Panc1 (cell line): ENCODE data around the gene ALPK3. TPM values are rescaled to one million over a fixed set of nuclear protein-coding genes. Genes with fewer than 3 reads are reported as not detected.

Experiments
- ATAC-seq: fragments of 200-7000 bp; cut with Tn5 transposase; 2 replicates; pipeline ENCODE4 v1.9.1; 2020; ENCODE audit warnings: mild to moderate bottlenecking, moderate library complexity
- BruUV-seq: library from RNA; stranded (reverse); fragments of 400-500 nt; replicated peaks from 2 replicates; lab custom pipeline; 2021; lab: Mats Ljungman, UMichigan
- CTCF ChIA-PET: fragments of 300-600 bp; sonication (Branson Sonifier 250); formaldehyde crosslinking; loops from one replicate; lab custom pipeline; 2022; ENCODE audit warnings: antibody characterized with exemption; lab: Charles Lee
- POLR2A ChIA-PET: fragments of 300-600 bp; sonication (Branson Sonifier 250); formaldehyde crosslinking; loops from one replicate; lab custom pipeline; 2022; ENCODE audit warnings: antibody characterized with exemption; lab: Charles Lee
- DNase-seq: peaks from one replicate; pipeline ENCODE4 v3.0.0-alpha.2; 2010; ENCODE audit warnings: low read depth, low spot score
- H3K27ac ChIP-seq: 2 replicates; pipeline ENCODE4 v1.5.1; 2011; ENCODE audit warnings: mild to moderate bottlenecking, low read length, inconsistent platforms
- H3K27me3 ChIP-seq: fragments of 200-500 bp; sonication (Bioruptor generic); 2 replicates; pipeline ENCODE4 v1.6.0; 2014; ENCODE audit warnings: low read length, inconsistent platforms; ENCODE audit not compliant: control insufficient read depth, insufficient read depth
- H3K36me3 ChIP-seq: fragments of 200-500 bp; sonication (Bioruptor generic); 2 replicates; pipeline ENCODE4 v1.5.1; 2014; ENCODE audit warnings: inconsistent platforms, mild to moderate bottlenecking, low read length, moderate library complexity; ENCODE audit not compliant: control insufficient read depth, insufficient read depth
- H3K4me1 ChIP-seq: 2 replicates; pipeline ENCODE4 v1.5.1; 2011; ENCODE audit warnings: inconsistent platforms, mild to moderate bottlenecking, low read length, moderate library complexity; ENCODE audit not compliant: control insufficient read depth, insufficient read depth
- H3K4me3 ChIP-seq, 2 experiments: 2 replicates each; pipeline ENCODE4 v1.5.1; 2011 to 2012; ENCODE audit warnings: low read depth in 2 of 2, low read length in 2 of 2, mild to moderate bottlenecking in 2 of 2, inconsistent platforms in 1 of 2, moderate library complexity in 1 of 2
- H3K9me3 ChIP-seq: fragments of 200-500 bp; sonication (Bioruptor generic); 2 replicates; pipeline ENCODE4 v1.5.1; 2014; ENCODE audit warnings: low read depth, mild to moderate bottlenecking, inconsistent platforms, low read length, moderate library complexity; ENCODE audit not compliant: control insufficient read depth, insufficient read depth
- POLR2AphosphoS5 ChIP-seq: IDR thresholded peaks from 2 replicates; pipeline ENCODE4 v1.6.1; 2012; ENCODE audit warnings: mild to moderate bottlenecking, low read depth, low read length, moderate library complexity
- SIN3A ChIP-seq: IDR thresholded peaks from 2 replicates; pipeline ENCODE4 v1.6.1; 2012; ENCODE audit warnings: low read depth, mild to moderate bottlenecking, low read length, moderate library complexity, borderline replicate concordance; ENCODE audit not compliant: insufficient read depth
- TCF7L2 ChIP-seq: IDR thresholded peaks from 2 replicates; pipeline ENCODE4 v1.6.1; 2011; ENCODE audit warnings: mild to moderate bottlenecking, low read depth, low read length, inconsistent platforms
- in situ Hi-C: cut with HindIII; loops from 2 replicates; pipeline ENCODE4 v1.10.0; 2016; ENCODE audit warnings: low sequenced_read_pairs, low pct_unique_long_range_greater_than_20kb
- intact Hi-C: fragments of 100-400 bp; cut with micrococcal nuclease; formaldehyde crosslinking; loops from one replicate; pipeline ENCODE4 v1.10.0; 2022; ENCODE audit not compliant: unreplicated experiment
- total RNA-seq: library from RNA; stranded (reverse); gene quantifications from one replicate; pipeline ENCODE4 v1.2.1, GENCODE V29; 2021; ENCODE audit not compliant: unreplicated experiment
- TF ChIP-seq, protein P1 (sequence below): fragments of 450-650 bp; IDR thresholded peaks from 2 replicates; pipeline ENCODE4 v1.5.1; 2017; ENCODE audit warnings: mild to moderate bottlenecking
- TF ChIP-seq, protein P2 (sequence below), 2 experiments: IDR thresholded peaks; 2 replicates each; pipeline ENCODE4 v1.6.1; 2011 to 2012; ENCODE audit warnings: low read depth in 2 of 2, control low read depth in 1 of 2, low read length in 1 of 2, mild to moderate bottlenecking in 1 of 2, moderate library complexity in 1 of 2; ENCODE audit not compliant: insufficient read depth in 1 of 2

Gene ALPK3
- total RNA-seq, 1 experiment from 2014 or later = 1.0 TPM

DNA sequence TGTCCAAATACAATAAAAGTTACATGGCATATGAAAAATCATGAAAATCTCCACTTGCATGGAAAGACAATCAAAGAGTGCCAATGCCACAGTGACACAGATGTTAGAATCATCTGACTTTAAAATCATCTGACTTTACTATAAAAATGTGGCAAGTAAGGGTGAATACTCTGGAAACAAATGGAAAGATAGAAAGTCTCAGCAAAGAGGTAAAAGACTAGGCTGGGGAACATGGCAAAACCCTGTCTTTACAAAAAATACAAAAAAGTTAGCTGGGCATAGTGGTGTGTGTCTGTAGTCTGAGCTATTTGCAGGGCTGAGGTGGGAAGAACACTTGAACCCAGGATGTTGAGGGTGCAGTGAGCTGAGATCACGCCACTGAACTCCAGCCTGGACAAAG, 29.1 kb downstream of the ALPK3 start:
- DNase-seq (no peak), ATAC-seq (no peak)
- in situ Hi-C loops = no loop called here
- ChIA-PET CTCF (no interaction called here), POLR2A (no interaction called here)
- Histone ChIP-seq H3K27ac (no peak overlapping the region), H3K9me3 (peaks cover 10% of the 10 kb centered on the region), H3K27me3 (no peaks in the 10 kb centered on the region), H3K4me1 (no peaks in the 10 kb centered on the region), H3K4me3 (no peak overlapping the region), H3K36me3 (no peaks in the 10 kb centered on the region)
- intact Hi-C loops = no loop called here
- TF ChIP-seq SIN3A (no peak), POLR2AphosphoS5 (no peak), TCF7L2 (no peak)
- TF ChIP-seq, protein P1, sequence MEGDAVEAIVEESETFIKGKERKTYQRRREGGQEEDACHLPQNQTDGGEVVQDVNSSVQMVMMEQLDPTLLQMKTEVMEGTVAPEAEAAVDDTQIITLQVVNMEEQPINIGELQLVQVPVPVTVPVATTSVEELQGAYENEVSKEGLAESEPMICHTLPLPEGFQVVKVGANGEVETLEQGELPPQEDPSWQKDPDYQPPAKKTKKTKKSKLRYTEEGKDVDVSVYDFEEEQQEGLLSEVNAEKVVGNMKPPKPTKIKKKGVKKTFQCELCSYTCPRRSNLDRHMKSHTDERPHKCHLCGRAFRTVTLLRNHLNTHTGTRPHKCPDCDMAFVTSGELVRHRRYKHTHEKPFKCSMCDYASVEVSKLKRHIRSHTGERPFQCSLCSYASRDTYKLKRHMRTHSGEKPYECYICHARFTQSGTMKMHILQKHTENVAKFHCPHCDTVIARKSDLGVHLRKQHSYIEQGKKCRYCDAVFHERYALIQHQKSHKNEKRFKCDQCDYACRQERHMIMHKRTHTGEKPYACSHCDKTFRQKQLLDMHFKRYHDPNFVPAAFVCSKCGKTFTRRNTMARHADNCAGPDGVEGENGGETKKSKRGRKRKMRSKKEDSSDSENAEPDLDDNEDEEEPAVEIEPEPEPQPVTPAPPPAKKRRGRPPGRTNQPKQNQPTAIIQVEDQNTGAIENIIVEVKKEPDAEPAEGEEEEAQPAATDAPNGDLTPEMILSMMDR = no peak
- TF ChIP-seq, protein P2, sequence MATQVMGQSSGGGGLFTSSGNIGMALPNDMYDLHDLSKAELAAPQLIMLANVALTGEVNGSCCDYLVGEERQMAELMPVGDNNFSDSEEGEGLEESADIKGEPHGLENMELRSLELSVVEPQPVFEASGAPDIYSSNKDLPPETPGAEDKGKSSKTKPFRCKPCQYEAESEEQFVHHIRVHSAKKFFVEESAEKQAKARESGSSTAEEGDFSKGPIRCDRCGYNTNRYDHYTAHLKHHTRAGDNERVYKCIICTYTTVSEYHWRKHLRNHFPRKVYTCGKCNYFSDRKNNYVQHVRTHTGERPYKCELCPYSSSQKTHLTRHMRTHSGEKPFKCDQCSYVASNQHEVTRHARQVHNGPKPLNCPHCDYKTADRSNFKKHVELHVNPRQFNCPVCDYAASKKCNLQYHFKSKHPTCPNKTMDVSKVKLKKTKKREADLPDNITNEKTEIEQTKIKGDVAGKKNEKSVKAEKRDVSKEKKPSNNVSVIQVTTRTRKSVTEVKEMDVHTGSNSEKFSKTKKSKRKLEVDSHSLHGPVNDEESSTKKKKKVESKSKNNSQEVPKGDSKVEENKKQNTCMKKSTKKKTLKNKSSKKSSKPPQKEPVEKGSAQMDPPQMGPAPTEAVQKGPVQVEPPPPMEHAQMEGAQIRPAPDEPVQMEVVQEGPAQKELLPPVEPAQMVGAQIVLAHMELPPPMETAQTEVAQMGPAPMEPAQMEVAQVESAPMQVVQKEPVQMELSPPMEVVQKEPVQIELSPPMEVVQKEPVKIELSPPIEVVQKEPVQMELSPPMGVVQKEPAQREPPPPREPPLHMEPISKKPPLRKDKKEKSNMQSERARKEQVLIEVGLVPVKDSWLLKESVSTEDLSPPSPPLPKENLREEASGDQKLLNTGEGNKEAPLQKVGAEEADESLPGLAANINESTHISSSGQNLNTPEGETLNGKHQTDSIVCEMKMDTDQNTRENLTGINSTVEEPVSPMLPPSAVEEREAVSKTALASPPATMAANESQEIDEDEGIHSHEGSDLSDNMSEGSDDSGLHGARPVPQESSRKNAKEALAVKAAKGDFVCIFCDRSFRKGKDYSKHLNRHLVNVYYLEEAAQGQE (IDR thresholded peaks at IDR 0.05; ENCODE audit: insufficient read depth in 1 of 2, low read depth in 2 of 2, low read length in 1 of 2) = no peak
- no TSS peak for BruUV-seq

DNA sequence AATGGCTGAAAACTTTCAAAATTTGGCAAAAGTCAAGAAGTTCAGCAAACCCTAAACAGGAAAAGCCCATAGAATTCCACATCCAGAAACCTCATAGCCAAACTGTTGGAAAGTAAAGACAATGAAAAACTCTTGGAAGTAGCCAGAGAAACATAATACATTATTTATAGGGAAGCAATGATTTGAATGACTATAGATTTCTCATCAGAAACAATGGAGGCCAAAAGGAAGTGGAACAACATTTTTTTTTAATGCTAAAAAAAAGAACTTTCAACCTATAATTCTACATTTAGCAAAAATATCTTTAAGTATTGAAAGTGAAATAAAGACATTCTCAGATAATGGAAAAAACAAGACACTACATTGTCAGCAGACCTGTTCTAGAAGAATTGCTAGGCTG, 30.2 kb downstream of the ALPK3 start:
- TF ChIP-seq, protein P1 = no peak
- TF ChIP-seq SIN3A (no peak), POLR2AphosphoS5 (no peak), TCF7L2 (no peak)
- TF ChIP-seq, protein P2 (IDR thresholded peaks at IDR 0.05; ENCODE audit: insufficient read depth in 1 of 2, low read depth in 2 of 2, low read length in 1 of 2) = no peak
- no peaks in the 10 kb centered on the region for H3K27me3 ChIP-seq
- H3K27ac ChIP-seq = no peak overlapping the region
- in situ Hi-C loops (no loop called here), intact Hi-C loops (no loop called here)
- H3K9me3 ChIP-seq = peaks cover 10% of the 10 kb centered on the region
- POLR2A ChIA-PET = no interaction called here
- no TSS peak for BruUV-seq
- no peaks in the 10 kb centered on the region for H3K36me3 ChIP-seq
- DNase-seq = no peak
- H3K4me3 ChIP-seq = no peak overlapping the region
- CTCF ChIA-PET = no interaction called here
- no peak for ATAC-seq
- H3K4me1 ChIP-seq = no peaks in the 10 kb centered on the region
